Measurements from ENCODE around the gene LPO.

DNA sequence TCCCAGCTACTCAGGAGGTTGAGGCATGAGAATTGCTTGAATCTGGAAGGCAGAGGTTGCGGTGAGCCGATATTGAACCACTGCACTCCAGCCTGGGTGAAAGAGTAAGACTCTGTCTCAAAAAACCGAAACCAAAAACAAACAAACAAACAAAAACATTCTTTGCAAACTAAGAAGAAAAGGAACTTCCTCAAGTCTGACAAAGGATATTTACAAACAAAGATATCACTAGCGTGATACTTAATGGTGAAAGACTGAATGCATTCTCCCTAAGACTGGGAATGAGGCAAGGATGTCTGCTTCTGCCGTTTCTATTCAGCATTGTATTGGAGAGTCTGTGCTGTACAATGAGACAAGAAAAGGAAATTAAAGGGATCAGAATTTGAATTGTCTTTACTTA lies 52.9 kb downstream of the LPO start:
- TF ChIP-seq, protein P1, sequence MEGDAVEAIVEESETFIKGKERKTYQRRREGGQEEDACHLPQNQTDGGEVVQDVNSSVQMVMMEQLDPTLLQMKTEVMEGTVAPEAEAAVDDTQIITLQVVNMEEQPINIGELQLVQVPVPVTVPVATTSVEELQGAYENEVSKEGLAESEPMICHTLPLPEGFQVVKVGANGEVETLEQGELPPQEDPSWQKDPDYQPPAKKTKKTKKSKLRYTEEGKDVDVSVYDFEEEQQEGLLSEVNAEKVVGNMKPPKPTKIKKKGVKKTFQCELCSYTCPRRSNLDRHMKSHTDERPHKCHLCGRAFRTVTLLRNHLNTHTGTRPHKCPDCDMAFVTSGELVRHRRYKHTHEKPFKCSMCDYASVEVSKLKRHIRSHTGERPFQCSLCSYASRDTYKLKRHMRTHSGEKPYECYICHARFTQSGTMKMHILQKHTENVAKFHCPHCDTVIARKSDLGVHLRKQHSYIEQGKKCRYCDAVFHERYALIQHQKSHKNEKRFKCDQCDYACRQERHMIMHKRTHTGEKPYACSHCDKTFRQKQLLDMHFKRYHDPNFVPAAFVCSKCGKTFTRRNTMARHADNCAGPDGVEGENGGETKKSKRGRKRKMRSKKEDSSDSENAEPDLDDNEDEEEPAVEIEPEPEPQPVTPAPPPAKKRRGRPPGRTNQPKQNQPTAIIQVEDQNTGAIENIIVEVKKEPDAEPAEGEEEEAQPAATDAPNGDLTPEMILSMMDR (IDR thresholded peaks at IDR 0.05; ENCODE audit: low read depth, low read length), result no peak
- TF ChIP-seq EZH2phosphoT487 (IDR thresholded peaks at IDR 0.05; ENCODE audit: low read depth), result no peak
